Measurements from ENCODE around the gene GBX1. TPM values are rescaled to one million over a fixed set of nuclear protein-coding genes. Genes with fewer than 3 reads are reported as not detected.

GBX1 gene
- total and polyA plus RNA-seq, 2 donors (not counting 1 experiment from before 2014, with no cell fraction given) = not detected

DNA sequence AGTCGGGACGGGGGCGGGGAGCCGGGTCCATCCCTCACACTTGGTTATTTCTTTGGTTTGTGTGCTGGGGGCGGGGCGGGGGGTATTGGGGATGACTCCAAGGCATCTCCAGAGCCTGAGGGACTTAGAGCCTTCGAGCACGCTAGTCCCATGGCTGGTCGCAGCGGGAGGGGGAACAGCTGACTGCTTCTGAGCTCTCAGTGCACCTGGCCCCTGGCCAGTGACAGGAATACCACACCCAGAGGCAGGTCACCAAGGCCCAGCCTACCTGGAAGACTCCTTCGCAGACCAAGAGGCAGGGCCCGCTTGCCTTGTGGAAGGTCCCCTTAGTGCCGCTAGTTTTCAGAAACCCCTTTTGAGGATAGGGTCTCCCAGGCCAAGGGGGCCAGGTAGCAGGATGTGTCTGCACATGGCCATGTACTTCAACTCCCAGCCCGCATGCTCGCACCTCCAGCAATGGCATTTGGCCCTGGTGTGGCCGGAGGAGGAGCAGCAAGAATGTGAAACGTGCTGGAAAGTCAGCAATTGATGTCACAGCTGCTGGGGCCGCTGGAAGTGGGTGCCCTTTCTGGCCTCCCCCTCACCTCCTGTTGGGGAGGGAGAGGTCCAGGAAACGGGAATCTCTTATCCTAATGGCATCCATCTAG lies 40.9 kb downstream of the GBX1 start:
- TF ChIP-seq, protein P1, sequence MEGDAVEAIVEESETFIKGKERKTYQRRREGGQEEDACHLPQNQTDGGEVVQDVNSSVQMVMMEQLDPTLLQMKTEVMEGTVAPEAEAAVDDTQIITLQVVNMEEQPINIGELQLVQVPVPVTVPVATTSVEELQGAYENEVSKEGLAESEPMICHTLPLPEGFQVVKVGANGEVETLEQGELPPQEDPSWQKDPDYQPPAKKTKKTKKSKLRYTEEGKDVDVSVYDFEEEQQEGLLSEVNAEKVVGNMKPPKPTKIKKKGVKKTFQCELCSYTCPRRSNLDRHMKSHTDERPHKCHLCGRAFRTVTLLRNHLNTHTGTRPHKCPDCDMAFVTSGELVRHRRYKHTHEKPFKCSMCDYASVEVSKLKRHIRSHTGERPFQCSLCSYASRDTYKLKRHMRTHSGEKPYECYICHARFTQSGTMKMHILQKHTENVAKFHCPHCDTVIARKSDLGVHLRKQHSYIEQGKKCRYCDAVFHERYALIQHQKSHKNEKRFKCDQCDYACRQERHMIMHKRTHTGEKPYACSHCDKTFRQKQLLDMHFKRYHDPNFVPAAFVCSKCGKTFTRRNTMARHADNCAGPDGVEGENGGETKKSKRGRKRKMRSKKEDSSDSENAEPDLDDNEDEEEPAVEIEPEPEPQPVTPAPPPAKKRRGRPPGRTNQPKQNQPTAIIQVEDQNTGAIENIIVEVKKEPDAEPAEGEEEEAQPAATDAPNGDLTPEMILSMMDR (conservative IDR thresholded peaks at IDR 0.05 in 1 of 2, IDR thresholded peaks at IDR 0.05 in 1 of 2; ENCODE audit: low read depth in 1 of 2, low read length in 2 of 2) = no peak
- TF ChIP-seq EZH2 (IDR thresholded peaks at IDR 0.05; ENCODE audit: low read length, missing control alignments) = no peak
- Histone ChIP-seq H4K20me1 (ENCODE audit: control insufficient read depth, extremely low read depth, insufficient read depth, low read length) (no peaks in the 10 kb centered on the region), H3K36me3 (ENCODE audit: control insufficient read depth, insufficient read depth, low read length) (peaks cover 17% of the 10 kb centered on the region), H3K27me3 (ENCODE audit: control insufficient read depth, insufficient read depth, low read length) (no peaks in the 10 kb centered on the region), H3K9ac (ENCODE audit: insufficient read depth, low read length) (no peak overlapping the region), H3K4me2 (ENCODE audit: extremely low read depth, insufficient read depth, low read length) (no peak overlapping the region), H3K4me1 (ENCODE audit: control insufficient read depth, extremely low read depth, insufficient read depth, low read length) (peaks cover 5% of the 10 kb centered on the region), H3K27ac (ENCODE audit: insufficient read depth, low read length) (no peak overlapping the region), H3K4me3 (replicated peaks in 1 of 4; ENCODE audit: control extremely low read depth in 1 of 4, insufficient read depth in 1 of 4, low read depth in 3 of 4, low read length in 4 of 4) (no peak overlapping the region), H3K9me3 (ENCODE audit: control insufficient read depth, insufficient read depth, low read depth, low read length) (no peaks in the 10 kb centered on the region), H3K79me2 (ENCODE audit: control insufficient read depth, insufficient read depth, low read length) (no peaks in the 10 kb centered on the region), H2AFZ (ENCODE audit: low read length) (no peak overlapping the region)
- DNase-seq (ENCODE audit: low read depth in 2 of 2) = no peak

DNA sequence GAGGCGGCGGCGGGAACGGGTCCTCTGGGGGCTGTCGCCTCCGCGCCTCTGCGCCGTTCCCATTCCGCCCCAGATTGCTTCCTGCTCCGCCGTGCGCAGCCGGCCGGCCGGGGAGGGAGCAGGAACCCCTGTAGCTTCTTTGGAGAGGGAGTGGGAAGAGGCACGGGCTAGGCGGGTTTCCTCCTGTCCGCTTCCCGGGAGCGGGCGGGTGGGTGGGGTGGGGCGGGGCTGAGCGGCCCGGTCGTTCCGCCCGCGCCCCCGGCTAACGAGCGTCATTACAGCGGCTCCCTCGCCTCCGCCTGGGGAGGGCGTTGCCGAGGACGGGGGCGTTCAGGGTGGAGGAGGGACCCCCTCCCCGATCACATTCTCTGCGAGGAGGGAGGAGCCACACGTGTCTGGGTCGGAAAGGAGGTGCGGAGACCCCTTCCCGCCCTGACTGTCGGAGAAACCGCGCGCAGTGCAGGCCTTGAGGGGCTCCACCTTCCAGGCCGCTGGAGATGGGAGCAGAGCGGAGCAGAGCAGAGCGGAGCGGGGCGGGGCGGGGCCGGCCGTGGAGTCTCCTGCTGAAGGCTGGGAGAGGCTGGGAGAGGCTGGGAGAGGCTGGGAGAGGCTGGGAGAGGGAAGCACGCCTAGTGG lies 41.5 kb downstream of the GBX1 start:
- peak in 1 of 2 donors; percentile 15 for DNase-seq (ENCODE audit: low read depth in 2 of 2)
- H3K79me2 ChIP-seq (ENCODE audit: control insufficient read depth, insufficient read depth, low read length) = no peaks in the 10 kb centered on the region
- no peaks in the 10 kb centered on the region for H3K9me3 ChIP-seq (ENCODE audit: control insufficient read depth, insufficient read depth, low read depth, low read length)
- H3K4me1 ChIP-seq (ENCODE audit: control insufficient read depth, extremely low read depth, insufficient read depth, low read length) = peaks cover 5% of the 10 kb centered on the region
- H2AFZ ChIP-seq (ENCODE audit: low read length) = peak overlapping the region; percentile 26
- H4K20me1 ChIP-seq (ENCODE audit: control insufficient read depth, extremely low read depth, insufficient read depth, low read length) = no peaks in the 10 kb centered on the region
- peak overlapping the region; percentile 90 for H3K4me2 ChIP-seq (ENCODE audit: extremely low read depth, insufficient read depth, low read length)
- H3K36me3 ChIP-seq (ENCODE audit: control insufficient read depth, insufficient read depth, low read length) = peaks cover 22% of the 10 kb centered on the region
- no peaks in the 10 kb centered on the region for H3K27me3 ChIP-seq (ENCODE audit: control insufficient read depth, insufficient read depth, low read length)
- H3K9ac ChIP-seq (ENCODE audit: insufficient read depth, low read length) = peak overlapping the region; percentile 23
- TF ChIP-seq, protein P1 (conservative IDR thresholded peaks at IDR 0.05 in 1 of 2, IDR thresholded peaks at IDR 0.05 in 1 of 2; ENCODE audit: low read depth in 1 of 2, low read length in 2 of 2) = no peak
- TF ChIP-seq EZH2 (IDR thresholded peaks at IDR 0.05; ENCODE audit: low read length, missing control alignments) = no peak
- H3K27ac ChIP-seq (ENCODE audit: insufficient read depth, low read length) = no peak overlapping the region
- H3K4me3 ChIP-seq (replicated peaks in 1 of 4; ENCODE audit: control extremely low read depth in 1 of 4, insufficient read depth in 1 of 4, low read depth in 3 of 4, low read length in 4 of 4) = peak overlapping the region; percentile 33 to 54 (median 42)

DNA sequence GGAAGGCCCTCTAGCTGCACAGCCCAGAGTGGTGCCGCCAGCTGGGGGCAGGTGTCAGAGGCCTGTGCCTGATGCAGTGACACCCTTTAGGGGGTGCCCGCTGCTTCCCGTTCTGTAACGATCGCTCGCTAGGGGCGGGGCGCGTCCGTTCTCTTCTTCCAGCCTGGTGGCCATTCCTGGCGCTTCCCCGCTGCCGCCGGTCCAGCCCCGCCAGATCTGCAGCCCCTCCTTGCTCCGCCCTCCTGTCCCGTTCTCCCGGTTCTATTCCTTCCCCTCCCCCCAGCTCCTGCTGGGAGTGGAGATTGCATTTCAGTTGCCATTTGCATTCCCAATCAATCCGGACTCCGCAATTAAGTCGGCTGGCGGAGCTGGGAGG lies 42.0 kb downstream of the GBX1 start:
- no peak for TF ChIP-seq EZH2 (IDR thresholded peaks at IDR 0.05; ENCODE audit: low read length, missing control alignments)
- TF ChIP-seq, protein P1 (conservative IDR thresholded peaks at IDR 0.05 in 1 of 2, IDR thresholded peaks at IDR 0.05 in 1 of 2; ENCODE audit: low read depth in 1 of 2, low read length in 2 of 2) = peak in 1 of 2 donors; percentile 7
- Histone ChIP-seq H3K27me3 (ENCODE audit: control insufficient read depth, insufficient read depth, low read length) (no peaks in the 10 kb centered on the region), H3K4me1 (ENCODE audit: control insufficient read depth, extremely low read depth, insufficient read depth, low read length) (peaks cover 5% of the 10 kb centered on the region), H3K27ac (ENCODE audit: insufficient read depth, low read length) (no peak overlapping the region), H3K9ac (ENCODE audit: insufficient read depth, low read length) (peak overlapping the region; percentile 23), H3K36me3 (ENCODE audit: control insufficient read depth, insufficient read depth, low read length) (peaks cover 23% of the 10 kb centered on the region), H2AFZ (ENCODE audit: low read length) (peak overlapping the region; percentile 26), H4K20me1 (ENCODE audit: control insufficient read depth, extremely low read depth, insufficient read depth, low read length) (no peaks in the 10 kb centered on the region), H3K79me2 (ENCODE audit: control insufficient read depth, insufficient read depth, low read length) (no peaks in the 10 kb centered on the region), H3K4me3 (replicated peaks in 1 of 4; ENCODE audit: control extremely low read depth in 1 of 4, insufficient read depth in 1 of 4, low read depth in 3 of 4, low read length in 4 of 4) (peak overlapping the region; percentile 33 to 54 (median 42)), H3K4me2 (ENCODE audit: extremely low read depth, insufficient read depth, low read length) (peak overlapping the region; percentile 90), H3K9me3 (ENCODE audit: control insufficient read depth, insufficient read depth, low read depth, low read length) (no peaks in the 10 kb centered on the region)
- DNase-seq (ENCODE audit: low read depth in 2 of 2) = peak; percentile 26 to 37

Data from fibroblast of lung (primary cell).